Measurements from ENCODE around the gene EPHA6. TPM values are rescaled to one million over a fixed set of nuclear protein-coding genes. Genes with fewer than 3 reads are reported as not detected.
A peak's percentile ranks its signal among the peaks of the same experiment; 100 is the strongest.

Gene EPHA6
- total RNA-seq, 4 donors from 2014 or later = 0.60 to 3.8 (median 3.0) TPM

GRCh38 chr3:97432914-97433313, 618.5 kb downstream of the EPHA6 start:
- intact Hi-C loops (cut with DNase I; ENCODE audit: low total_unique reads) (no loop called here), in situ Hi-C loops (cut with MboI; ENCODE audit: low pct_ligation_motif_present in 1 of 4, low pct_unique_long_range_greater_than_20kb in 1 of 4, low sequenced_read_pairs in 3 of 4) (no loop called here)
- Histone ChIP-seq H3K27me3 (no peaks in the 10 kb centered on the region), H3K9me3 (no peaks in the 10 kb centered on the region), H3K36me3 (no peaks in the 10 kb centered on the region), H3K4me1 (no peaks in the 10 kb centered on the region), H3K27ac (peak overlapping the region in 1 of 4 donors; percentile 31), H3K4me3 (no peak overlapping the region)
- TF ChIP-seq POLR2A (IDR thresholded peaks at IDR 0.05) = no peak
- no peak for TF ChIP-seq EP300 (IDR thresholded peaks at IDR 0.05; ENCODE audit: low read depth)
- WGBS, 2 donors (ENCODE audit: low coverage in 1 of 2) = 36 to 51% methylated on average over 2 of the region's 2 CpGs
- no peak for DNase-seq

- in situ Hi-C loops (cut with MboI; ENCODE audit: low pct_ligation_motif_present in 1 of 4, low pct_unique_long_range_greater_than_20kb in 1 of 4, low sequenced_read_pairs in 3 of 4) = no loop called here
- no peaks in the 10 kb centered on the region for H3K36me3 ChIP-seq
- H3K4me3 ChIP-seq = no peak overlapping the region
- TF ChIP-seq CTCF (IDR thresholded peaks at IDR 0.05) (no peak), EP300 (IDR thresholded peaks at IDR 0.05; ENCODE audit: low read depth) (no peak), POLR2A (IDR thresholded peaks at IDR 0.05) (no peak), POLR2AphosphoS5 (IDR thresholded peaks at IDR 0.05) (no peak)
- H3K4me1 ChIP-seq = no peaks in the 10 kb centered on the region
- WGBS, 2 donors (ENCODE audit: low coverage in 1 of 2) = 79 to 87% methylated on average over 1 of the region's 1 CpG
- H3K9me3 ChIP-seq = no peaks in the 10 kb centered on the region
- intact Hi-C loops (cut with DNase I; ENCODE audit: low total_unique reads) = no loop called here
- H3K27me3 ChIP-seq = peaks cover 5% of the 10 kb centered on the region
- H3K27ac ChIP-seq = no peak overlapping the region
- DNase-seq = no peak
Observed at GRCh38 chr3:97438131-97438530, 623.7 kb downstream of the EPHA6 start.

DNA sequence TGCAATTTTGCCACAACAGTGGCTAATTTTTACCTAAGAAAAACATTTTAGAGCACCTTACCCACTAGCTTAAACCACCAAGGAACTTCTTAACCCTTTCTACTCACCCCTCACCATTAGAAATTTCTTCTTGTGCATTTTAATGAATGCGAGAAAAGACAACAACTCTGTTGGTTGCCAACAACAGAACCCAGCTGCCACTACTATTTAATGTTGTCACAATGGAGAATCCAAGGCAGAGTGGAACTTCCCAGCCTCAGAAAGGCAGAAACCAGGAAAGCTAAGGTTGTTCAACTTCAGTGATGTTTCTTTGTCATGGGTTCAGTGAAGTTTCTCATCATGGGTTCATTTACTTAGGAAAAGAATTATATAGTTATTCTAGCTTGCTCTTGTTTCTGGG, 625.0 kb downstream of the EPHA6 start:
- Histone ChIP-seq H3K27me3 (peaks cover 5% of the 10 kb centered on the region), H3K9me3 (no peaks in the 10 kb centered on the region), H3K4me1 (no peaks in the 10 kb centered on the region), H3K36me3 (no peaks in the 10 kb centered on the region), H3K27ac (no peak overlapping the region), H3K4me3 (no peak overlapping the region)
- DNase-seq = no peak
- TF ChIP-seq CTCF (IDR thresholded peaks at IDR 0.05) (no peak), EP300 (IDR thresholded peaks at IDR 0.05; ENCODE audit: low read depth) (no peak), POLR2AphosphoS5 (IDR thresholded peaks at IDR 0.05) (no peak), POLR2A (IDR thresholded peaks at IDR 0.05) (no peak)
- 78 to 100% methylated on average over 1 of the region's 1 CpG for WGBS, 2 donors (ENCODE audit: low coverage in 1 of 2)
- intact Hi-C loops (cut with DNase I; ENCODE audit: low total_unique reads) = no loop called here
- in situ Hi-C loops (cut with MboI; ENCODE audit: low pct_ligation_motif_present in 1 of 4, low pct_unique_long_range_greater_than_20kb in 1 of 4, low sequenced_read_pairs in 3 of 4) = no loop called here

DNA sequence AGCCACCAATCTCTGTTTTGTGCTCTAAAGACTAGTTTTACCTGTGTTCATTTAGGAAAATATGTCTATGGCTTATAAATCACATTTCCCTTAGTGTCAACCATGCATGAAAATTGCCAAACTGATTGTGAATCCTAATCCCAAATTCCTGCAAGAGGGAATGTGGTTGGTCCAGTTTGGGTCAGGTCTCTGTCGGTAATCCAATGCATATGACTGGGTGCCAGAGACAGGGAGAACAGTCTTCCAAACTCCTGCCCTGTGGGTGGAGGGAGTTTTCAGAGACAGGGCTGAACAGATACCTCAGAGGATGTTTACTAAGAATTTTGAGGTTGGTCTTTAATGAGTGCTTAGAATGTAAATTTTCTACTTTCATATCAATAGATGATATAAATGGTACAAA, 649.6 kb downstream of the EPHA6 start:
- in situ Hi-C loops (cut with MboI; ENCODE audit: low pct_ligation_motif_present in 1 of 4, low pct_unique_long_range_greater_than_20kb in 1 of 4, low sequenced_read_pairs in 3 of 4) = no loop called here
- WGBS, 2 donors (ENCODE audit: low coverage in 1 of 2) = 56 to 57% methylated on average over 1 of the region's 1 CpG

More for the DNA sequence above, 649.6 kb downstream of the EPHA6 start:
- TF ChIP-seq POLR2A (IDR thresholded peaks at IDR 0.05) (no peak), POLR2AphosphoS5 (IDR thresholded peaks at IDR 0.05) (no peak), CTCF (IDR thresholded peaks at IDR 0.05) (no peak), EP300 (IDR thresholded peaks at IDR 0.05; ENCODE audit: low read depth) (no peak)
- no peak for DNase-seq
- no peaks in the 10 kb centered on the region for H3K4me1 ChIP-seq
- no peaks in the 10 kb centered on the region for H3K36me3 ChIP-seq
- no peaks in the 10 kb centered on the region for H3K9me3 ChIP-seq
- intact Hi-C loops (cut with DNase I; ENCODE audit: low total_unique reads) = no loop called here
- H3K27me3 ChIP-seq = no peaks in the 10 kb centered on the region
- H3K27ac ChIP-seq = no peak overlapping the region
- no peak overlapping the region for H3K4me3 ChIP-seq

All from transverse colon (tissue), 4 donors.